OCI-LY3 (cell line): ENCODE measurements around the gene PNPLA7.

Source experiments
- EZH2phosphoT487 ChIP-seq: fragments of 200-600 bp; shearing (Covaris generic); IDR thresholded peaks from 2 replicates; pipeline ENCODE4 v1.6.1; 2018; ENCODE audit warnings: antibody characterized with exemption, mixed run types, low read depth
- TF ChIP-seq, protein P1 (sequence below): fragments of 200-600, 300-600 bp; sonication (generic); IDR thresholded peaks from 2 replicates; pipeline ENCODE4 v1.5.1; 2014; ENCODE audit warnings: antibody characterized with exemption, low read length, low read depth

DNA sequence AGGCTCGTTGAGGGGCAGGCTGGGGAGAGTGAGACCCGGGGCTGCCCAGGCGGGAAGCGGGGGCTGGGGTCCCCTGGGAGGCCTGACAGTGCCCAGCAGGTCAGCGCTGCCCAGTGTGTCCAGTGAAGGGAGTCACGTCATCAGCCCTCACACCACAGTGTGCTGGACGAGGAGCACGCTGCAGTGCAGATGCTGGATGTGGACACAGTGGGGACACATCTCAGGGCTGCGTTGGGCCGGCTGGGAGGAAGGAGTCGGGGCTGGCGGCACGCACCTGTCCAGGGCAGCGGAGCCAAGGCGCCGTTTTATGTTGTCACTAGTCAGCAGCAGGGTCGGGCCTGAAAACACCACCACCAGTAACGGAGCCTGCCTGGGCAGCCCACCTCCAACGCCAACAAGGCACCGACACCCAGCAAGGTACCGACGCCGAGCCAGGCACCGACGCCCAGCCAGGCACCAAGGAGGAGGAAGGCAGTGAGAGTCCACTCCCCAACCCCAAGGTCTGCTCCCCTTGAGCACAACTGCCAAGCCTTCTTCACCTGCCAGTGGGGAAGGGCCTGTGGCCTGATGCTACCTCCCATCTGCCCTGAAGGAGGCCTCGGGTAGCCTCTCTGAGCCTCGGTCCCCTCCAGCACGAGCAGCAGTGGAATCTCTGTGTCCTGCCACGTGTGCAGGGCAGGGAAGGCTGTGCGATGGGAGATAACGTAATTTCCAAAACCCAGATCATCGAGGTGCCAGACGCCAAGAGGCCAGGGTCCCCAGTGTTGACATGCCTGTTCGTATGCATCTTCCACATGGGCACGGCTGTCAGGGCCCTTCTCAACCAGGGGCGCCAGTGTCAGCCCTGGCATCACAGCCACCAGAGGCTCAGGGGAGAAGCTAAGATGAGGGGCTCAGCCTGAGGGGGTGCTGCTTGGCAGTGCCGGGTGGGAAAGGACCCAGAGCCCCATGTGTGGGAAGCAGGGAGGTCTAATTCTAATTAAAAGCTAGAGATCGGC is 69.2 kb downstream of the PNPLA7 start:
- TF ChIP-seq, protein P1, sequence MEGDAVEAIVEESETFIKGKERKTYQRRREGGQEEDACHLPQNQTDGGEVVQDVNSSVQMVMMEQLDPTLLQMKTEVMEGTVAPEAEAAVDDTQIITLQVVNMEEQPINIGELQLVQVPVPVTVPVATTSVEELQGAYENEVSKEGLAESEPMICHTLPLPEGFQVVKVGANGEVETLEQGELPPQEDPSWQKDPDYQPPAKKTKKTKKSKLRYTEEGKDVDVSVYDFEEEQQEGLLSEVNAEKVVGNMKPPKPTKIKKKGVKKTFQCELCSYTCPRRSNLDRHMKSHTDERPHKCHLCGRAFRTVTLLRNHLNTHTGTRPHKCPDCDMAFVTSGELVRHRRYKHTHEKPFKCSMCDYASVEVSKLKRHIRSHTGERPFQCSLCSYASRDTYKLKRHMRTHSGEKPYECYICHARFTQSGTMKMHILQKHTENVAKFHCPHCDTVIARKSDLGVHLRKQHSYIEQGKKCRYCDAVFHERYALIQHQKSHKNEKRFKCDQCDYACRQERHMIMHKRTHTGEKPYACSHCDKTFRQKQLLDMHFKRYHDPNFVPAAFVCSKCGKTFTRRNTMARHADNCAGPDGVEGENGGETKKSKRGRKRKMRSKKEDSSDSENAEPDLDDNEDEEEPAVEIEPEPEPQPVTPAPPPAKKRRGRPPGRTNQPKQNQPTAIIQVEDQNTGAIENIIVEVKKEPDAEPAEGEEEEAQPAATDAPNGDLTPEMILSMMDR = no peak
- no peak for TF ChIP-seq EZH2phosphoT487
